Measurements from ENCODE around the gene TNFAIP1.

Gene TNFAIP1

DNA sequence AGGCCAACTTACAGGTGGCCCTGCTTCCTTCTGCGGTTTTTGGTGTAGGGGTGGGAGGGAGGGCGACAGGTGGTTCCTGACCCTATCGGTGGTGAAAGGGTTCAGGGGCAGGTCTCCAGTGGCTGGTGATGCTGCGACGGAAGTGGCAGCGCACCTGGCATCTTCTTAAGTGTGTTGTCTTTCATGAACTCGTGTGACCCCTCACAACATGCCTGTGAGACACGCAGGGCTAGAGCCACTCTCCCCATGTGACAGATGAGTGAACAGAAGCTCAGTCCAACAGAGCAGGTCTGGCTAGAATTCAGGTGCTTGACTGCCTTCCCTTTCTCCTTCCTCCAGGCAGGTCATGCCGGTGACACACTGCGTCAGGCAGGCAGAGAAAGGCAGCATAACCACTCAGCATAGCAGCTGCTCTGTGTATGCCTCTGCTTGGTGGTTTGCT lies 8.0 kb downstream of the TNFAIP1 start:
- no peaks in the 10 kb centered on the region for H3K27me3 Mint-ChIP-seq
- H3K4me1 Mint-ChIP-seq (ENCODE audit: low read depth in 2 of 2), result peaks cover 3 to 7% of the 10 kb centered on the region in 2 donors
- no peak overlapping the region for H3K27ac Mint-ChIP-seq
- H3K36me3 Mint-ChIP-seq (ENCODE audit: insufficient read depth), result peaks cover 60% of the 10 kb centered on the region
- no peak overlapping the region for H3K4me3 Mint-ChIP-seq
- DNase-seq (no peak), ATAC-seq (replicated peaks) (no peak)
- no peaks in the 10 kb centered on the region for H3K9me3 Mint-ChIP-seq

DNA sequence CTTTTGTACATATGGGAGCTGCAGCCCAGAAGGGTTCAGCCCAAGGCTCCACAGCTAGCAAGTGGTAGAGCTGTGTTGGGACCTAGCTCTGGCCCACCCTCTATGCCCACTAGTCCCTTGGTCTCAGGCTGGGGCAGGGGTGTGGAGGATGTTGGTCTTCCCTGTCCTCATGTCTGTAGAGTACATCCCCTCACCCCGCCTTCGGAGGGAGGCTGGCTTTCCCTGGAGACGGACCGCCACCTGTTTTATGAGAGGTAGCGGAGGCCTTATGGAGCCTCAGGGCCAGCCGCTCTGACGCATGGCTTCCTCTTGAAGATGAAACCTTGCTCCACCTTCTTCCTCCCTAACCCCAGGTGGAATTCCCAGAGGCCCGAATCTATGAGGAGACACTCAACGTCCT lies 8.4 kb downstream of the TNFAIP1 start:
- no peak overlapping the region for H3K4me3 Mint-ChIP-seq
- H3K36me3 Mint-ChIP-seq (ENCODE audit: insufficient read depth), result peaks cover 59% of the 10 kb centered on the region
- H3K4me1 Mint-ChIP-seq (ENCODE audit: low read depth in 2 of 2), result peaks cover 0 to 5% of the 10 kb centered on the region in 2 donors
- DNase-seq (no peak), ATAC-seq (replicated peaks) (no peak)
- H3K9me3 Mint-ChIP-seq, result no peaks in the 10 kb centered on the region
- no peak overlapping the region for H3K27ac Mint-ChIP-seq
- no peaks in the 10 kb centered on the region for H3K27me3 Mint-ChIP-seq

DNA sequence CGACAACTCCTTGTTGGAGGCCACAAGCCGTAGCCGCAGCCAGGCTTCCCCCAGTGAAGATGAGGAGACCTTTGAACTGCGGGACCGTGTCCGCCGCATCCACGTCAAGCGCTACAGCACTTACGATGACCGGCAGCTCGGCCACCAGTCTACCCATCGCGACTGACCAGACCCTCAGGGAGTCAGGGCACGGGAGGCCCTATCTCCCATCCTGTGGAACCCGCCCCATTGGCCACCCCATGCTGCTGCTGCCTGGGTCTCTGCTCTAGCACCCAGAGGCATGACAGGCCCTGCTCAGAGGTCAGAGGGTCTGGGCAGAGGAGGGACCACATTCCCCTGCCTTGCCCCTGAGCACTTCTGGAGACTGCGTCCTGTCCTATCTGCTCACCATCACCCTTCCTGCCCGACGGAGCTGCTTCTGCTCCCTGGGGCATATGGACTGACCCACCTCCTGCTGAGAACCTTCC lies 8.9 kb downstream of the TNFAIP1 start:
- peaks cover 63% of the 10 kb centered on the region for H3K36me3 Mint-ChIP-seq (ENCODE audit: insufficient read depth)
- ATAC-seq (replicated peaks) (no peak), DNase-seq (no peak)
- no peaks in the 10 kb centered on the region for H3K27me3 Mint-ChIP-seq
- peaks cover 0 to 2% of the 10 kb centered on the region in 2 donors for H3K4me1 Mint-ChIP-seq (ENCODE audit: low read depth in 2 of 2)
- no peaks in the 10 kb centered on the region for H3K9me3 Mint-ChIP-seq
- H3K27ac Mint-ChIP-seq, result no peak overlapping the region
- H3K4me3 Mint-ChIP-seq, result no peak overlapping the region

DNA sequence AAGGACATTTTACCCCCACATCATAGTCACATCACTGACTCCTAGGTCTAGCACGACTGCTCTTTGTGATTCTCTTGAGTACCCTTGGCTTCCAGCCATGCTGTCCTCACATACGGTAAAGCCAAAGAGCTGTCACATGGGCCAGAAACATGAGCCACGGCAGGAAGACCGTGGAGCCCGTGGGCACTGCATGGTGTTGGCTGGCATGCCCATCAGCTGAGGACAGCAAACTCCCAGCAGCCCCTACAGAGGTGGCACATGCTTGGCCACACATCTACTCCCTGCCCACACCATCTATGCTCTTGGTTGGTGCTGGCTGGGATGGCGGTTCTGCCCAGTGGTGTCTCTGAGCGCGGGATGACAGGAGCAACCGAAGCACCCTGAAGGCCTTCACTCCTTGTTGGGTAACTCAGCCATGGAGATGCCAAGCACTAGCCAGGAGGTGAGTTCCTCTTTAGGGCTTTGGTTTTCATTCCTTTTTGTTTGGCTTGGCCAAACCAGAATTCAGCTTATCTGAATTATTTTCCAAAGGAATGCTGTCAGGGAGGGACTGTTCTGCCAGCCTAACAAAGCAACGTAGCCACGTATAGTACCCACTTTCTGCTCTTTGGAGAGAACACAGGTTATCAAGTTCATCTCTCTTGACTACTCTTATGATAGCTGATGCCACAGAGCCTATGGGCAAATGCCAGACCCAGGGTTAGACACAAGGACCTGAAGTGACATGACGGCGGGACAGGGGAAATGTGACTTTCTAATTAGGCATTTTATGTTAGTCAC lies 10.0 kb downstream of the TNFAIP1 start:
- Mint-ChIP-seq H3K27me3 (no peaks in the 10 kb centered on the region), H3K36me3 (ENCODE audit: insufficient read depth) (peaks cover 63% of the 10 kb centered on the region), H3K9me3 (no peaks in the 10 kb centered on the region), H3K27ac (no peak overlapping the region), H3K4me1 (ENCODE audit: low read depth in 2 of 2) (peaks cover 0 to 2% of the 10 kb centered on the region in 2 donors), H3K4me3 (no peak overlapping the region)
- ATAC-seq (replicated peaks) (no peak), DNase-seq (no peak)

DNA sequence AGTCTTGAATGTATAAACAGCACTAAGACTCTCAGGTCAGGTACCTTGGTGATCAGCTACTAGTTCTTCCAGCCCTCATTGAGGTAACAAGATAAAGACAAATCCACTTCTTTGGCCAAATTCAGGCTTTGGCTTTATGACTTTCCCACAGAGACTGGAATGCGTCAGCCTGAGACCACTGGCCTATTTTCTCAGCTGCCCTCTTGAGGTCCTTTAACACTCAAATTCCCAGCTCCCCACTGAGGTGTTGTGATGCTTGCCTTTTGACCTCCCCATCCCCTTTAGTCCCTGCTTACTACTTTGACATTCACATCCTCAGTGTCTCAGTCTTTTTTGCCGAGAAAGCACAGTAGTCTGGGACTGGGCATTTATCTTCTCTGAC lies 10.6 kb downstream of the TNFAIP1 start:
- Mint-ChIP-seq H3K27ac (no peak overlapping the region), H3K9me3 (no peaks in the 10 kb centered on the region), H3K4me3 (no peak overlapping the region), H3K4me1 (ENCODE audit: low read depth in 2 of 2) (peaks cover 0 to 2% of the 10 kb centered on the region in 2 donors), H3K36me3 (ENCODE audit: insufficient read depth) (peaks cover 63% of the 10 kb centered on the region), H3K27me3 (no peaks in the 10 kb centered on the region)
- ATAC-seq (replicated peaks), result no peak
- no peak for DNase-seq

DNA sequence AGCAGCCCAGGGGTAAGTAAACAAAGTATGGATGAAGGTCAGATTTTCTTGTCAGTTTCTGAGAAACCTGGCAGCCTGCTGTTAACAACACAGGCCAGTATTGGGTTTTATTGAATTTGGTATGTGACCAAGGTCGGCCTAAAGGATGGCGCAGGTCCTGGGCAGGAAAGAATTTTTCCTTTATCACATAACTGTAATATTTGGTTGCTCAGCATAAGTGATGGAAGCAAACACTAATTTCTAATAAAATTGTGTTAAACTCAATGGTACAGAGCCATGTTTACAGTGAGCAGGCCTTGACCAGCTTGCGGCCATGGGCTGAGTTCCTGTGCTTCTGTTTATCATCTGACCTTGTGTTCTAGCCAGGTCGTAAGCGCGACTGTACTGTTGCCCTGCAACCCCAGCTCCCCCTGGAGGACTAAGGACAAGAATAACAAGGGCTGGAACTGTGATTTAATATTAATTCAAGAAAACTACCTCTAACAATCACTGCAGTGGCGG lies 11.2 kb downstream of the TNFAIP1 start:
- H3K27ac Mint-ChIP-seq, result no peak overlapping the region
- DNase-seq (no peak), ATAC-seq (replicated peaks) (no peak)
- H3K4me3 Mint-ChIP-seq, result no peak overlapping the region
- no peaks in the 10 kb centered on the region for H3K27me3 Mint-ChIP-seq
- H3K9me3 Mint-ChIP-seq, result no peaks in the 10 kb centered on the region
- H3K4me1 Mint-ChIP-seq (ENCODE audit: low read depth in 2 of 2), result no peaks in the 10 kb centered on the region
- peaks cover 64% of the 10 kb centered on the region for H3K36me3 Mint-ChIP-seq (ENCODE audit: insufficient read depth)

DNA sequence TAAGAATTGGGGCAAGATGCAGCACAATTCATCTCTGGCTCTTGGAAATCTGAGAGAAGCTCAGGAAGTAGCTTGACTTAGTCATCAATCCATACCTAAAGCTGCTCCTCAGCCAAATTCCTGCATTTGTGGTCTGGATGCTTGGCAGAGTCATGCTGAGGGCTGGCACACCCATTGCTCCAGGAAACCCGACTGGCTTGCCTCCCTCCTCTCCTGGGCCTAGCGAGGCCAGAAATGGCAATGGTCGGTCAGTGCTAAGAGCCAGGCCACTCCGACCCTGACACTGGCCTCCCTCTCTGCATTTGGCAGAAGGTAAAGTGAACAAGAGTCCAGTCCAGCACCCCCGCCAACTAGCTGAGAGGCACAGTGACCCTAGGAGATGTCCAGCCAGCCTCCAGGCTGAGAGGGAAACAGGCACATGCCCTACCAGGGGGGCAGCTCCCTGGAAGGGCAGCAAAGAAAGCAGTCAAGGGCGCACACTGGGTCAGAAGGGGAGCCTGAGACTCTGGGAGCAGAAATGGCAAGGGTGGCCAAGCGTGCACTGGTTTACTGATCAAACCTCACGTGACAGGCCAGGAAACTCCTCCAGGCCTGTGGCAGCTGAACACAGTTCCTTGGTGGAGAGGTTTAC lies 11.8 kb downstream of the TNFAIP1 start:
- Mint-ChIP-seq H3K9me3 (no peaks in the 10 kb centered on the region), H3K27me3 (no peaks in the 10 kb centered on the region), H3K36me3 (ENCODE audit: insufficient read depth) (peaks cover 65% of the 10 kb centered on the region), H3K4me3 (no peak overlapping the region), H3K4me1 (ENCODE audit: low read depth in 2 of 2) (no peaks in the 10 kb centered on the region), H3K27ac (no peak overlapping the region)
- DNase-seq (no peak), ATAC-seq (replicated peaks) (no peak)

DNA sequence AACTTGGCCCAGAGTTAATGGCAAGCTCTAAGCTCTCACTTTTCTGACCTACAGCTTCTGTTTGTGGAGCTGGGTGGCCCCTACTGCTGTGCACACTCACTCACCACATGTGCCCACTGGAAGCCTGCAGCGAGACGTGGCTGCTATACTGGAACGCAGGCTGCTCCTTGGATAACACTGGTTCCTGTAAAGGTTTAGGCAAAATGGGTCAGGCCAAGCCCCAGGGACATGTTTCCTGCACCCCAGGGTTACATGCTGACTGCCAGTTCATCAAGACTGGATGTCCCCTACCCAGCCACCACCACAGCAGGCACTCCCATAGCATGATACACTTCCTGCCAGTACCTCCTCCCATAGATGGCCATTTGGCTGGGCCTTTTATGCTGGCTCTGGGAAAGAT lies 13.4 kb downstream of the TNFAIP1 start:
- H3K27me3 Mint-ChIP-seq, result no peaks in the 10 kb centered on the region
- no peaks in the 10 kb centered on the region for H3K4me1 Mint-ChIP-seq (ENCODE audit: low read depth in 2 of 2)
- no peak overlapping the region for H3K27ac Mint-ChIP-seq
- no peak for ATAC-seq (replicated peaks)
- no peaks in the 10 kb centered on the region for H3K9me3 Mint-ChIP-seq
- no peak for DNase-seq
- peaks cover 74% of the 10 kb centered on the region for H3K36me3 Mint-ChIP-seq (ENCODE audit: insufficient read depth)
- H3K4me3 Mint-ChIP-seq, result no peak overlapping the region

DNA sequence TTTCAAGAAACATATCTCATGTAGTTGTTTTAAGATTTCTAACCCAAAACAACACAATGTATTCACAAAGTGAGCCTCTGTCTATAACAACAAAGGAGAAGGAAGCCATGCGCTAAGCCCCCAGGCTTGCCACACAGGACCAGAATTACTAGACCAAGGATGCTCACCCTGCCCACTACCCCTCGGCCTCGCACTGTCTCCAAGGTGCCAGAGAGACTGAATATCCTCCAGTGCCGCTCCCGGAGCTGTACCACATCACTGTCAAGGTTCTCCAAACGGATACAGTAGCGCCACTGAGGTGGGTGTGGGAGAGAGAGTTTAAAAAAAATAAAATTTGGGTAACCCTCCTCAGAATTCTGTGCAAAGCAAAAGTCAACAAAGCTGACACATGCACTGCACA lies 14.7 kb downstream of the TNFAIP1 start:
- H3K4me3 Mint-ChIP-seq, result no peak overlapping the region
- ATAC-seq (replicated peaks), result no peak
- H3K36me3 Mint-ChIP-seq (ENCODE audit: insufficient read depth), result peaks cover 68% of the 10 kb centered on the region
- no peak for DNase-seq
- peak overlapping the region in 1 of 2 donors; percentile 53 for H3K27ac Mint-ChIP-seq
- no peaks in the 10 kb centered on the region for H3K27me3 Mint-ChIP-seq
- H3K9me3 Mint-ChIP-seq, result no peaks in the 10 kb centered on the region
- H3K4me1 Mint-ChIP-seq (ENCODE audit: low read depth in 2 of 2), result no peaks in the 10 kb centered on the region

DNA sequence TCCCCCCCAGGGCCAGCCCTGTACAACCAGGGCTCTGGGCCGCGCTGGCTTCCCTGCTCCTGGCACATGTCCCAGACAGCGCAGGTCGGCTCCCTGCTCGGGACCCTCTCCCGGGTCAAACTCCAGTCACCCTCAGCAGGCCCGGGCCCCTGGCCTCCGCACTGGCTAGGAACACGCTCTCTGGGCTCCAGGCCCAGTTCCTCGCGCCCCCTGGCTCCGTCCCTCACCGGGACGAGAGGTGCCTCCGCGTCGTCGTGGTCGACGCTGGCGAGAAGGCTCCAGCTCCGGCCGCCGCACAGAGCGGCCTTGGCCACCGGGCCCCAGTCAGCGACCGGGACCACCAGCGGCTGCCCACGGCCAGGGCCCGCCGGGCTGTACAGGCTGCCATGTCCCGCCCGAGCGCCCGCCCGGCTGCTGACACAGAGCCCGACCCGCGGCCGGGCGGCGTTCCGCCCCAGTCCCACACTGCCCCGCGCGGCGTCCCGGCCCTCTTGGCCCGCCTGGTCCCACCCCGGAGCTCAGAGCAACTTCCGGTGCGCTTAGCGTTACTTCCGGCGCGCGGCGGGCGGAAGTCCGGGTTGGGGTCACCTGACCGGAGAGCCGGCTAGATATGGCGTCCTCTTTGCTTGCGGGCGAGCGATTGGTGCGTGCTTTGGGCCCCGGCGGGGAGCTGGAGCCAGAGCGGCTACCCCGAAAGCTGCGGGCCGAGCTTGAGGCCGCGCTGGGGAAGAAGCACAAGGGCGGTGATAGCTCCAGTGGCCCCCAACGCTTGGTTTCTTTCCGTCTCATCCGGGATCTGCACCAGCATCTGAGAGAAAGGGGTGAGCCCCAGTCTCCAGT lies 21.7 kb downstream of the TNFAIP1 start, which contains the start of gene POLDIP2:
TSS of gene POLDIP2 (minus strand) at position 467 of the 840 bp plus-strand sequence. CDS start at position 388, 79 bp downstream.
- peaks cover 46% of the 10 kb centered on the region for H3K36me3 Mint-ChIP-seq (ENCODE audit: insufficient read depth)

DNA sequence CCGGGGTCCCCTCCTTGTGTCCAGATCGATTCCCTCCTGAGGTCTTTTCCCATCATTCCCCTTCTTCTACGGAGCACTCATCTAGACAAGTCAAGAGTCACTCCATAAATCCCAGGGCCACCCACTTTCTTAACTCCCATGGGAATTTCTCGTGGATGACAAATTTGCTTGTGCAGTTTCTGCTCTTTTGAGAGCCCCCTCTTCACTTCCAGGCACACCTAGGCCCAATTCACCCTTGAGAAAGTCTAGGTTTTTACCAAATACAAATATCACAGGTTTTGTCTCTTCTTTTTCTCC lies 22.3 kb downstream of the TNFAIP1 start:
- Mint-ChIP-seq H3K4me3 (peak overlapping the region; percentile 91 to 94), H3K27me3 (no peaks in the 10 kb centered on the region), H3K9me3 (no peaks in the 10 kb centered on the region), H3K4me1 (ENCODE audit: low read depth in 2 of 2) (peaks cover 22% of the 10 kb centered on the region in 2 donors), H3K36me3 (ENCODE audit: insufficient read depth) (peaks cover 40% of the 10 kb centered on the region), H3K27ac (peak overlapping the region; percentile 96)
- DNase-seq (no peak), ATAC-seq (replicated peaks) (no peak)

More for the DNA sequence above, 21.7 kb downstream of the TNFAIP1 start, which contains the start of gene POLDIP2:
- DNase-seq (peak; percentile 94 to 96 (median 94)), ATAC-seq (replicated peaks) (peak; percentile 98)
- no peaks in the 10 kb centered on the region for H3K9me3 Mint-ChIP-seq
- no peaks in the 10 kb centered on the region for H3K27me3 Mint-ChIP-seq
- peak within 1 kb of the TSS; percentile 91 to 94 for H3K4me3 Mint-ChIP-seq
- peak within 1 kb of the TSS; percentile 96 for H3K27ac Mint-ChIP-seq
- peaks cover 22% of the 10 kb centered on the region in 2 donors for H3K4me1 Mint-ChIP-seq (ENCODE audit: low read depth in 2 of 2)

DNA sequence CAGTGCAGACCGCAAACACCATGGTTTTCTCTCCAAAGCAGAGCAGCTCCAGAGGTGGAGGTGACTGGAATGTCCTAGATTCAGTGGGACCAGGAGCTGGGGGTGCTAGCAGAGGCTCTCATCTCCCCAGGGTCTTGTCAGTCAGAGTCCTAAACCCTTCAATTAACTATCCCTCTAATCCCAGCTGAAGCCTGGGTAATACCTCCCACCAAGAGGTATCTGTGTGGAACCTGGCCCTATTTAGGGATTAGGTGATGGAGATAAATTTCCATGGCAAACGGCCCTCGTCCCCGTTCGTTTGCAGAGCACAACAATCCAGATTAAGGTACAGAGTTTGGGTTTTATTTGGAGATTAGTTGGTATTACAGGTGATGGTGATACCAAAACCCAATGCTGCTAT lies 27.6 kb downstream of the TNFAIP1 start:
- peaks cover 2 to 4% of the 10 kb centered on the region in 2 donors for H3K4me1 Mint-ChIP-seq (ENCODE audit: low read depth in 2 of 2)
- H3K27ac Mint-ChIP-seq, result no peak overlapping the region
- no peaks in the 10 kb centered on the region for H3K27me3 Mint-ChIP-seq
- DNase-seq (no peak), ATAC-seq (replicated peaks) (no peak)
- H3K4me3 Mint-ChIP-seq, result no peak overlapping the region
- H3K9me3 Mint-ChIP-seq, result no peaks in the 10 kb centered on the region
- H3K36me3 Mint-ChIP-seq (ENCODE audit: insufficient read depth), result peaks cover 35% of the 10 kb centered on the region

Measured in effector memory CD8-positive, alpha-beta T cell (primary cell).